ENCODE data around the gene MFSD1. TPM values are rescaled to one million over a fixed set of nuclear protein-coding genes. Genes with fewer than 3 reads are reported as not detected.

Gene MFSD1
- polyA plus RNA-seq, 2 of the 4 experiments (the other 2 are of a cell fraction) = 41.5 to 53.2 TPM

GRCh38 chr3:158755421-158755820 lies 46.4 kb upstream of the MFSD1 start:
- no peaks in the 10 kb centered on the region for H3K9me3 ChIP-seq
- no peak overlapping the region for H3K4me3 ChIP-seq
- H3K27ac ChIP-seq = no peak overlapping the region
- ChIA-PET CTCF (interaction anchor here (1.1 to 1.3 kb wide), 3 partner anchors 34 to 216 kb away, joined by 3 to 4 read pairs (median 3); no protein-coding TSS in a partner anchor), POLR2A (no interaction called here)
- no peak for DNase-seq (ENCODE audit: low read depth in 1 of 2, low spot score in 1 of 2)
- no peak for ATAC-seq
- 81% methylated on average over 2 of the region's 2 CpGs for WGBS (ENCODE audit: missing lambda C conversion rate)
- no peaks in the 10 kb centered on the region for H3K4me1 ChIP-seq
- TF ChIP-seq FOSL2 (IDR thresholded peaks at IDR 0.05) (no peak), FOSL2 (CRISPR knock-in tag; IDR thresholded peaks at IDR 0.05) (no peak)
- no peak for FAIRE-seq
- no peak overlapping the region for H3K4me2 ChIP-seq

DNA sequence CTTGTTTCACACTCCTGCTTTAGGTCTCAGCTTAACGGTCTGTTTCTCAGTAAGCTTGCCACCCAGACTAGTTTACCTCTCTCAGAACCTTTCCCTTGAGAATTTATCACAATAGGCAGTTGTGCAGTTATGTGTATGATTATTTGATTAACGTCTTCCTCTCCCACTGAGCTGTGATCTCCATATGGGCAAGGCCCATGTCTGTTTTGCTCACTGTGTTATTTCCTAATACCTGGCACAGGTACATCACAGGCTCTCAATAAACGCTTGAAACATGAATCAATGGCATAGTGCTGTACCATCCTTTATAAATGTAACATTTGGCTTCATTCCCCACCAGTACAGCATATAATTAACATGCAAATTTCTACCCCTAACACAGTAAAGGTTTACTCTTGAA lies 40.5 kb upstream of the MFSD1 start:
- POLR2A ChIA-PET = interaction anchor here (0.7 kb wide), 1 partner anchor 38 kb away, joined by 4 read pairs; no protein-coding TSS in a partner anchor
- FAIRE-seq (no peak), ATAC-seq (no peak), DNase-seq (ENCODE audit: low read depth in 1 of 2, low spot score in 1 of 2) (no peak)
- CTCF ChIA-PET = interaction anchor here (1.1 to 1.5 kb wide), 7 partner anchors 12 to 102 kb away, joined by 3 to 4 read pairs (median 3); no protein-coding TSS in a partner anchor
- peaks cover 22% of the 10 kb centered on the region for H3K4me1 ChIP-seq
- 76% methylated on average over 3 of the region's 3 CpGs for WGBS (ENCODE audit: missing lambda C conversion rate)
- no peak overlapping the region for H3K27ac ChIP-seq
- TF ChIP-seq MAX (IDR thresholded peaks at IDR 0.05) = no peak
- TF ChIP-seq FOSL2 (IDR thresholded peaks at IDR 0.05) = no peak
- no peak for TF ChIP-seq FOSL2 (CRISPR knock-in tag; IDR thresholded peaks at IDR 0.05)
- no peak for TF ChIP-seq ZSCAN20 (CRISPR knock-in tag; IDR thresholded peaks at IDR 0.05)
- no peak overlapping the region for H3K4me2 ChIP-seq
- no peak overlapping the region for H3K4me3 ChIP-seq
- no peaks in the 10 kb centered on the region for H3K9me3 ChIP-seq

GRCh38 chr3:158762701-158763100 lies 39.2 kb upstream of the MFSD1 start:
- CTCF ChIA-PET = interaction anchor here (1.0 to 1.5 kb wide), 2 partner anchors 33 to 44 kb away, joined by 3 to 4 read pairs; no protein-coding TSS in a partner anchor
- Histone ChIP-seq H3K9me3 (no peaks in the 10 kb centered on the region), H3K4me1 (peaks cover 28% of the 10 kb centered on the region), H3K4me2 (no peak overlapping the region), H3K27ac (no peak overlapping the region), H3K4me3 (no peak overlapping the region)
- 88% methylated on average over 4 of the region's 4 CpGs for WGBS (ENCODE audit: missing lambda C conversion rate)
- FAIRE-seq (no peak), DNase-seq (ENCODE audit: low read depth in 1 of 2, low spot score in 1 of 2) (no peak), ATAC-seq (no peak)
- no peak for TF ChIP-seq HMGXB4 (CRISPR knock-in tag; IDR thresholded peaks at IDR 0.05; ENCODE audit: borderline replicate concordance)
- no peak for TF ChIP-seq HDAC2 (IDR thresholded peaks at IDR 0.05)
- no peak for TF ChIP-seq HES2 (IDR thresholded peaks at IDR 0.05)
- no peak for TF ChIP-seq ZSCAN20 (CRISPR knock-in tag; IDR thresholded peaks at IDR 0.05)
- no peak for TF ChIP-seq GATA3 (IDR thresholded peaks at IDR 0.05; ENCODE audit: borderline replicate concordance)
- TF ChIP-seq RFX5 (IDR thresholded peaks at IDR 0.05) = no peak
- TF ChIP-seq ESRRA (IDR thresholded peaks at IDR 0.05; ENCODE audit: borderline replicate concordance, low read length) = no peak
- TF ChIP-seq ZFP36 (IDR thresholded peaks at IDR 0.05; ENCODE audit: borderline replicate concordance, partially characterized antibody) = no peak
- no peak for TF ChIP-seq RAD21 (conservative IDR thresholded peaks at IDR 0.05 in 1 of 2, IDR thresholded peaks at IDR 0.05 in 1 of 2)
- no peak for TF ChIP-seq MAX (IDR thresholded peaks at IDR 0.05)
- no peak for TF ChIP-seq CHD2 (IDR thresholded peaks at IDR 0.05; ENCODE audit: low read length, partially characterized antibody)
- TF ChIP-seq, protein P1, sequence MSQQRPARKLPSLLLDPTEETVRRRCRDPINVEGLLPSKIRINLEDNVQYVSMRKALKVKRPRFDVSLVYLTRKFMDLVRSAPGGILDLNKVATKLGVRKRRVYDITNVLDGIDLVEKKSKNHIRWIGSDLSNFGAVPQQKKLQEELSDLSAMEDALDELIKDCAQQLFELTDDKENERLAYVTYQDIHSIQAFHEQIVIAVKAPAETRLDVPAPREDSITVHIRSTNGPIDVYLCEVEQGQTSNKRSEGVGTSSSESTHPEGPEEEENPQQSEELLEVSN (IDR thresholded peaks at IDR 0.05; ENCODE audit: borderline replicate concordance, low read depth) = no peak
- TF ChIP-seq, protein P2, sequence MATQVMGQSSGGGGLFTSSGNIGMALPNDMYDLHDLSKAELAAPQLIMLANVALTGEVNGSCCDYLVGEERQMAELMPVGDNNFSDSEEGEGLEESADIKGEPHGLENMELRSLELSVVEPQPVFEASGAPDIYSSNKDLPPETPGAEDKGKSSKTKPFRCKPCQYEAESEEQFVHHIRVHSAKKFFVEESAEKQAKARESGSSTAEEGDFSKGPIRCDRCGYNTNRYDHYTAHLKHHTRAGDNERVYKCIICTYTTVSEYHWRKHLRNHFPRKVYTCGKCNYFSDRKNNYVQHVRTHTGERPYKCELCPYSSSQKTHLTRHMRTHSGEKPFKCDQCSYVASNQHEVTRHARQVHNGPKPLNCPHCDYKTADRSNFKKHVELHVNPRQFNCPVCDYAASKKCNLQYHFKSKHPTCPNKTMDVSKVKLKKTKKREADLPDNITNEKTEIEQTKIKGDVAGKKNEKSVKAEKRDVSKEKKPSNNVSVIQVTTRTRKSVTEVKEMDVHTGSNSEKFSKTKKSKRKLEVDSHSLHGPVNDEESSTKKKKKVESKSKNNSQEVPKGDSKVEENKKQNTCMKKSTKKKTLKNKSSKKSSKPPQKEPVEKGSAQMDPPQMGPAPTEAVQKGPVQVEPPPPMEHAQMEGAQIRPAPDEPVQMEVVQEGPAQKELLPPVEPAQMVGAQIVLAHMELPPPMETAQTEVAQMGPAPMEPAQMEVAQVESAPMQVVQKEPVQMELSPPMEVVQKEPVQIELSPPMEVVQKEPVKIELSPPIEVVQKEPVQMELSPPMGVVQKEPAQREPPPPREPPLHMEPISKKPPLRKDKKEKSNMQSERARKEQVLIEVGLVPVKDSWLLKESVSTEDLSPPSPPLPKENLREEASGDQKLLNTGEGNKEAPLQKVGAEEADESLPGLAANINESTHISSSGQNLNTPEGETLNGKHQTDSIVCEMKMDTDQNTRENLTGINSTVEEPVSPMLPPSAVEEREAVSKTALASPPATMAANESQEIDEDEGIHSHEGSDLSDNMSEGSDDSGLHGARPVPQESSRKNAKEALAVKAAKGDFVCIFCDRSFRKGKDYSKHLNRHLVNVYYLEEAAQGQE (IDR thresholded peaks at IDR 0.05) = no peak
- no peak for TF ChIP-seq ZC3H11A (IDR thresholded peaks at IDR 0.05)
- POLR2A ChIA-PET = no interaction called here

Measured in A549 (cell line).